Mucosa of descending colon (tissue), 3 donors: ENCODE measurements around the gene PDE8A. TPM values are rescaled to one million over a fixed set of nuclear protein-coding genes. Genes with fewer than 3 reads are reported as not detected.

Experiments used
- ATAC-seq: fragments of 200-7000 bp; cut with Tn5 transposase; one replicate; pipeline ENCODE4 v1.9.1; 2020; ENCODE audit warnings: mild to moderate bottlenecking, moderate library complexity
- DNase-seq, 3 donors: peaks; one replicate each; pipeline ENCODE4 v3.0.0-alpha.2; 2020
- H3K36me3 ChIP-seq: fragments of 200-600 bp; one replicate; pipeline ENCODE4 v1.8.0; 2021; ENCODE audit warnings: low read depth, mild to moderate bottlenecking
- H3K4me1 ChIP-seq: fragments of 200-600 bp; one replicate; pipeline ENCODE4 v1.8.0; 2021; ENCODE audit warnings: low read depth, mild to moderate bottlenecking
- H3K4me3 ChIP-seq: fragments of 200-600 bp; one replicate; pipeline ENCODE4 v1.8.0; 2021; ENCODE audit warnings: mild to moderate bottlenecking
- H3K9me3 ChIP-seq: fragments of 200-600 bp; one replicate; pipeline ENCODE4 v1.8.0; 2021; ENCODE audit warnings: mild to moderate bottlenecking
- intact Hi-C, 2 donors: fragments of 100-400 bp; cut with DNase I in 1 of 2; cut with micrococcal nuclease in 1 of 2; formaldehyde crosslinking; loops; one replicate each; pipeline versions ENCODE4 v1.11.0 to v1.11.1; 2022; cut with DNase I, micrococcal nuclease
- total RNA-seq, 3 donors: library from RNA; stranded (reverse); fragmentation: NEBNext Ultra II Directional in 2 of 3; extraction: Animal tissue kit (Norgen Biotek cat#: 25700) in 2 of 3; gene quantifications; one replicate each; pipeline versions ENCODE4 v1.2.1 to v1.2.4, GENCODE V29; 2021 to 2023
- TF ChIP-seq, protein P1 (sequence below): fragments of 200-600 bp; IDR thresholded peaks from one replicate; pipeline ENCODE4 v1.8.0; 2022; ENCODE audit warnings: antibody characterized with exemption, mild to moderate bottlenecking
- donor health status: DM: no; HTN: no; CAD: no; lungs with moderate emphysema.
- donor health status: DM: no; HTN: no; CAD: no.
- donor health status: DM: no; HTN: yes; CAD: no.

PDE8A gene
- total RNA-seq, 3 donors from 2014 or later = 79.7 to 117 (median 98.3) TPM

- Histone ChIP-seq H3K4me1 (no peaks in the 10 kb centered on the region), H3K9me3 (peaks cover 5% of the 10 kb centered on the region), H3K36me3 (peaks cover 3% of the 10 kb centered on the region), H3K4me3 (no peak overlapping the region)
- DNase-seq (no peak), ATAC-seq (no peak)
- intact Hi-C loops = no loop called here
- TF ChIP-seq, protein P1, sequence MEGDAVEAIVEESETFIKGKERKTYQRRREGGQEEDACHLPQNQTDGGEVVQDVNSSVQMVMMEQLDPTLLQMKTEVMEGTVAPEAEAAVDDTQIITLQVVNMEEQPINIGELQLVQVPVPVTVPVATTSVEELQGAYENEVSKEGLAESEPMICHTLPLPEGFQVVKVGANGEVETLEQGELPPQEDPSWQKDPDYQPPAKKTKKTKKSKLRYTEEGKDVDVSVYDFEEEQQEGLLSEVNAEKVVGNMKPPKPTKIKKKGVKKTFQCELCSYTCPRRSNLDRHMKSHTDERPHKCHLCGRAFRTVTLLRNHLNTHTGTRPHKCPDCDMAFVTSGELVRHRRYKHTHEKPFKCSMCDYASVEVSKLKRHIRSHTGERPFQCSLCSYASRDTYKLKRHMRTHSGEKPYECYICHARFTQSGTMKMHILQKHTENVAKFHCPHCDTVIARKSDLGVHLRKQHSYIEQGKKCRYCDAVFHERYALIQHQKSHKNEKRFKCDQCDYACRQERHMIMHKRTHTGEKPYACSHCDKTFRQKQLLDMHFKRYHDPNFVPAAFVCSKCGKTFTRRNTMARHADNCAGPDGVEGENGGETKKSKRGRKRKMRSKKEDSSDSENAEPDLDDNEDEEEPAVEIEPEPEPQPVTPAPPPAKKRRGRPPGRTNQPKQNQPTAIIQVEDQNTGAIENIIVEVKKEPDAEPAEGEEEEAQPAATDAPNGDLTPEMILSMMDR = no peak
Observed at GRCh38 chr15:85062560-85062959, 80.9 kb downstream of the PDE8A start.

GRCh38 chr15:85063088-85063487 is 81.4 kb downstream of the PDE8A start:
- DNase-seq (no peak), ATAC-seq (no peak)
- TF ChIP-seq, protein P1 = no peak
- Histone ChIP-seq H3K36me3 (peaks cover 3% of the 10 kb centered on the region), H3K4me3 (no peak overlapping the region), H3K4me1 (no peaks in the 10 kb centered on the region), H3K9me3 (peaks cover 5% of the 10 kb centered on the region)
- intact Hi-C loops = no loop called here

DNA sequence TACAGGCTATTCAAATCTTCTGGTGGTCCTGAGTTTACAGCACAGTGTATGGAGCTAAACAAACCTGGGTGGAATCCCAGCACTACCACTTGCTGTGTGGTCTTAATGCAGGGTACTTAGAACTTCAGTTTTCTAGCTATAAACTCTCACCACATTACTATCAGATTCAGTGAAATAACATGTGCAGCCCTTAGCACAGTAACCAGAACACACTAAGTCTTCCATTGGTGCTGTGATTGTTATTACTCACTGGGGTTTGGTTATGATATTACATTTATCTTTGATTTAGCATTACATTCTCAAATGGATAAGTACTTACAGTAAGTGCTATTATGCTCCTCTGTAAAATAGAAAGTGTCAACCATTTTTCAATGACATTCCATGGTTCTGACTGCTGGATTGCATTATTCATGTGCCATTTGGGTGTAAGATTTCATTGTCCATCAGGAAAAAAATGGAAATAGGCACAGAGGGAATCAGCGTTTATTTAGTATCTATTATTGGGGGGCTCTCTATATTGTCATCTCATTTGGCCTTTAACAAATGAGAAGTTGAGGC is 81.9 kb downstream of the PDE8A start:
- H3K9me3 ChIP-seq = peaks cover 5% of the 10 kb centered on the region
- DNase-seq (no peak), ATAC-seq (no peak)
- intact Hi-C loops = no loop called here
- H3K36me3 ChIP-seq = peaks cover 3% of the 10 kb centered on the region
- H3K4me3 ChIP-seq = no peak overlapping the region
- TF ChIP-seq, protein P1 = no peak
- no peaks in the 10 kb centered on the region for H3K4me1 ChIP-seq

- H3K9me3 ChIP-seq = peaks cover 5% of the 10 kb centered on the region
- intact Hi-C loops = no loop called here
- no peak for DNase-seq
- H3K4me1 ChIP-seq = no peaks in the 10 kb centered on the region
- no peak overlapping the region for H3K4me3 ChIP-seq
- no peak for ATAC-seq
- TF ChIP-seq, protein P1 = no peak
- peaks cover 3% of the 10 kb centered on the region for H3K36me3 ChIP-seq
Observed at GRCh38 chr15:85064710-85065109, 83.1 kb downstream of the PDE8A start.

DNA sequence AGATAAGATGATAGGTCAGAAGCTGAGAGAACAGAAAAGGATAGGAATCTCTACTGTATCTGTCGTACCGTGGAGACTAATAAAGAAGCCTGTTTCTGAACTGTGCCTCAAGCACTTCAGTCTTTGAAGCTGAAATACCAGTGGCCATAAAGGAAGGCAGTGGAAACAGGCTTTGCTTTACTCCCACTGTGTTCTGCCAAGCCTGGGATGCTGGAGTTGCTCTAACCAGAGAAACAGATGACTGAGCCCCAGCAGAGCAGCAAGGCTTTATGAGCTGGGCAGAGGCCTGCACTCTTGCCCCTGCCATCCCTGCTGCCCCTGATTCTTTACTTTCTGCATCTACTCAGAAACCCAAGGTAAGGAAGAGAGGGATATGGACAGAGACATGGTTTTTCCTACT is 89.4 kb downstream of the PDE8A start:
- no peaks in the 10 kb centered on the region for H3K4me1 ChIP-seq
- peaks cover 3% of the 10 kb centered on the region for H3K36me3 ChIP-seq
- no peak for DNase-seq
- no peak for ATAC-seq
- intact Hi-C loops = no loop called here
- TF ChIP-seq, protein P1 = no peak
- H3K9me3 ChIP-seq = no peaks in the 10 kb centered on the region
- no peak overlapping the region for H3K4me3 ChIP-seq

DNA sequence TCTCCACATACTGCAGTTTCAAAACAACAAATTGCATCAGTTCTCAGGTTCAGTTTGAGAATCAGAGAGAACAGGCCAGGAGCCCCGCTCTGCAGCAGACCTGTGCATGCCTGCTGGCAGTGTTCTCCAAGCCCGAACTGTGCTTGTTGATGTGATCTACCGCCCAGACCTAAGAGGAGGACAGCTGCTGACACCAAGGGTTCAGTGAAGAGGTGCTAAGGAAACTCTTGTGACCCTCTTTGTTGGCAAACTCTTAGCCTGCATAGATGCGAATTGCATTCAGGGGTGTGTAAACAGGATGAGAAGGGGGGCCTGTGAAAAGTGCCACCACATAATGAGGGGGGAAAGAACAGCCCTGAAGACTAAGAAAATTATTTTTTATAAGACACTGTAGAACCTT is 89.8 kb downstream of the PDE8A start:
- TF ChIP-seq, protein P1 = no peak
- intact Hi-C loops = no loop called here
- no peak for DNase-seq
- H3K36me3 ChIP-seq = peaks cover 3% of the 10 kb centered on the region
- no peaks in the 10 kb centered on the region for H3K4me1 ChIP-seq
- no peaks in the 10 kb centered on the region for H3K9me3 ChIP-seq
- H3K4me3 ChIP-seq = no peak overlapping the region
- no peak for ATAC-seq
